A549 (cell line): ENCODE results near the gene CDC42SE2. TPM values are rescaled to one million over a fixed set of nuclear protein-coding genes. Genes with fewer than 3 reads are reported as not detected.

Experiments used
- ATAC-seq, 2 experiments: fragments of 200-7000 bp in 1 of 2; fragments of >200 bp in 1 of 2; cut with Nextera tagmentation in 1 of 2; cut with Tn5 transposase in 1 of 2; 3 replicates each; pipeline versions ENCODE4 v1.8.0 to v1.9.1; 2018 to 2020; ENCODE audit warnings: mild to moderate bottlenecking in 1 of 2, moderate library complexity in 1 of 2
- CTCF ChIA-PET: fragments of 300-600 bp; sonication (Branson Sonifier 250); formaldehyde crosslinking; extraction: SDS; loops from one replicate; lab custom pipeline; 2021; ENCODE audit warnings: antibody characterized with exemption, inconsistent platforms; lab: Yijun Ruan, JAX
- POLR2A ChIA-PET: fragments of 350-600 bp; formaldehyde crosslinking; extraction: SDS; loops from one replicate; lab custom pipeline; 2021; ENCODE audit warnings: antibody characterized with exemption, inconsistent platforms; lab: Yijun Ruan, JAX
- DNase-seq, 2 experiments: peaks; one replicate each; pipeline versions ENCODE4 v3.0.0 to v3.0.0-alpha.2; 2011 to 2016; ENCODE audit warnings: low read depth in 1 of 2, low spot score in 1 of 2
- FAIRE-seq: peaks from 2 replicates; lab custom pipeline; 2011; peaks lifted over from hg19 to GRCh38; lab: Jason Lieb, UNC
- H3K27ac ChIP-seq, 2 experiments: fragments of >200 bp; sonication (Bioruptor Twin); formaldehyde crosslinking; 3 replicates each; pipeline ENCODE4 v1.5.1; 2016 to 2017
- H3K4me1 ChIP-seq: fragments of >200 bp; sonication (Bioruptor Twin); formaldehyde crosslinking; 3 replicates; pipeline ENCODE4 v1.6.1; 2016
- H3K4me2 ChIP-seq: fragments of >200 bp; sonication (Bioruptor Twin); formaldehyde crosslinking; 3 replicates; pipeline ENCODE4 v1.6.1; 2016
- H3K4me3 ChIP-seq: fragments of >200 bp; sonication (Bioruptor Twin); formaldehyde crosslinking; 3 replicates; pipeline ENCODE4 v1.5.1; 2016
- H3K9me3 ChIP-seq: fragments of >200 bp; sonication (Bioruptor Twin); formaldehyde crosslinking; 3 replicates; pipeline ENCODE4 v1.6.1; 2016
- CBX8 ChIP-seq: fragments of 200-600 bp; sonication (generic); IDR thresholded peaks from 2 replicates; pipeline ENCODE4 v1.6.1; 2016
- CHD2 ChIP-seq: fragments of 150-350 bp; IDR thresholded peaks from 2 replicates; pipeline ENCODE4 v1.6.1; 2014; ENCODE audit warnings: low read length; ENCODE audit not compliant: partially characterized antibody
- EHF ChIP-seq: fragments of 250-450 bp; sonication (Bioruptor Pico); IDR thresholded peaks from 2 replicates; pipeline ENCODE4 v1.5.0; 2020; ENCODE audit warnings: mild to moderate bottlenecking
- FOSB ChIP-seq: fragments of 250-450 bp; sonication (Bioruptor Pico); IDR thresholded peaks from 2 replicates; pipeline ENCODE4 v1.5.0; 2020; ENCODE audit warnings: mild to moderate bottlenecking, moderate library complexity
- HDAC2 ChIP-seq: fragments of 200-600 bp; sonication (generic); IDR thresholded peaks from 2 replicates; pipeline ENCODE4 v1.6.1; 2016
- HEYL ChIP-seq: fragments of 250-450 bp; sonication (Bioruptor Pico); IDR thresholded peaks from 2 replicates; pipeline ENCODE4 v1.8.0; 2021; ENCODE audit warnings: mild to moderate bottlenecking, moderate library complexity
- HOXA7 ChIP-seq: fragments of 250-450 bp; sonication (Bioruptor Pico); IDR thresholded peaks from 2 replicates; pipeline ENCODE4 v1.5.0; 2020; ENCODE audit warnings: mild to moderate bottlenecking, moderate library complexity
- NPAS2 ChIP-seq: fragments of 250-450 bp; sonication (Bioruptor Pico); IDR thresholded peaks from 2 replicates; pipeline ENCODE4 v1.8.0; 2022; ENCODE audit warnings: mild to moderate bottlenecking, moderate library complexity, borderline replicate concordance
- PHF8 ChIP-seq: fragments of 200-600 bp; sonication (generic); IDR thresholded peaks from 2 replicates; pipeline ENCODE4 v1.6.1; 2016; ENCODE audit warnings: low read depth, mild to moderate bottlenecking, antibody characterized with exemption, moderate library complexity, borderline replicate concordance
- POLR2A ChIP-seq: IDR thresholded peaks from 2 replicates; pipeline ENCODE4 v1.6.1; 2012; ENCODE audit warnings: mild to moderate bottlenecking, low read length
- RNF2 ChIP-seq: fragments of 200-600 bp; sonication (generic); IDR thresholded peaks from 2 replicates; pipeline ENCODE4 v1.6.1; 2016; ENCODE audit warnings: low read depth, mild to moderate bottlenecking, antibody characterized with exemption, moderate library complexity, borderline replicate concordance
- ZC3H11A ChIP-seq: fragments of 450-650 bp; IDR thresholded peaks from 2 replicates; pipeline ENCODE4 v1.6.1; 2014; ENCODE audit warnings: antibody characterized with exemption, mild to moderate bottlenecking
- ZNF302 ChIP-seq: fragments of 250-450 bp; sonication (Bioruptor Pico); IDR thresholded peaks from 2 replicates; pipeline ENCODE4 v1.9.0; 2021; ENCODE audit warnings: inconsistent platforms, mild to moderate bottlenecking, moderate library complexity
- ZSCAN20 ChIP-seq: fragments of 250-450 bp; sonication (Bioruptor Pico); IDR thresholded peaks from 2 replicates; pipeline ENCODE4 v1.8.0; 2022; ENCODE audit warnings: mild to moderate bottlenecking, moderate library complexity
- WGBS: methylation state at CpG from one replicate; pipeline ENCODE4 v1.1.6; 2017; ENCODE audit errors: missing lambda C conversion rate; 5-methylcytosine and 5-hydroxymethylcytosine counted together
- polyA plus RNA-seq, 4 experiments: library from polyadenylated mRNA; depleted of rRNA in 3 of 4; stranded (reverse); fragments of >200 nt; fragmentation: RNase III in 1 of 4; extraction: RNeasy Plus Mini Kit Qiagen cat#74134 plus additional on column Dnase treatment in 1 of 4; gene quantifications; 2 replicates in 3 of 4; 3 replicates in 1 of 4; pipeline ENCODE4 v1.2.3, GENCODE V29; 2011 to 2017
- TF ChIP-seq, protein P1 (sequence below): fragments of >200 bp; sonication (Bioruptor Twin); formaldehyde crosslinking; IDR thresholded peaks from 3 replicates; pipeline ENCODE4 v1.5.1; 2016
- TF ChIP-seq, protein P2 (sequence below): fragments of 250-450 bp; sonication (Bioruptor Pico); IDR thresholded peaks from 2 replicates; pipeline ENCODE4 v1.5.0; 2020; ENCODE audit warnings: low read depth, mild to moderate bottlenecking, moderate library complexity
- TF ChIP-seq, protein P3 (sequence below): fragments of 200-600 bp; sonication (generic); IDR thresholded peaks from 2 replicates; pipeline ENCODE4 v1.6.1; 2016; ENCODE audit warnings: antibody characterized with exemption, mild to moderate bottlenecking, moderate library complexity
- TF ChIP-seq, protein P4 (sequence below): fragments of 150-350 bp; IDR thresholded peaks from 2 replicates; pipeline ENCODE4 v1.6.1; 2014; ENCODE audit warnings: low read depth, mild to moderate bottlenecking, low read length
- TF ChIP-seq, protein P5 (sequence below): IDR thresholded peaks from 2 replicates; pipeline ENCODE4 v1.6.1; 2012; ENCODE audit warnings: low read depth, borderline replicate concordance

Gene CDC42SE2
- polyA plus RNA-seq, 2 of the 4 experiments (the other 2 are of a cell fraction): 25.8 to 66.4 TPM

DNA sequence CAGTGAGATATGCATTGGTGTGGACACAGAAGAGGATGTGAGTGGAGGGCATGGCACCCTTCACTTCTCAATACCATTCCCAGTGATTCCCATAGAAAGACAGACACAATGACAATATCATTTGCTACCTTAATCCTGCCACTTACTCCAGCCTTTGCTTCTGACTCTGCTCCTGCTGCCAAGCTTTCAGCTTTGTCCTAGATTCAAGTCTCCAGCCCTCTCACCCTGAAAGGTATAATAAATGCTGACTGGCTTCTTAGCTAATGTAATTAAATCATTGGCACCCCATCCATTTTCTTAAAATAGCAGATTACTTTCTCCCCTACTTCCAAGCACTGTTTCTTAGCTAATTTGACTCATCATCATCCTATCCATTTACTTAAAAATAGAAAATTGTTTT lies 41.1 kb upstream of the CDC42SE2 start:
- ChIA-PET CTCF (interaction anchor here (1.8 to 2.0 kb wide), 2 partner anchors 10 to 36 kb away, joined by 4 to 6 read pairs; no protein-coding TSS in a partner anchor), POLR2A (no interaction called here)
- ATAC-seq (no peak), DNase-seq (no peak), FAIRE-seq (no peak)
- Histone ChIP-seq H3K9me3 (no peaks in the 10 kb centered on the region), H3K4me3 (no peak overlapping the region), H3K27ac (0 out of 6 replicates have a peak overlapping the region, but pooled peaks of 1 of the 2 experiments have one; percentile 49), H3K4me1 (peaks cover 20% of the 10 kb centered on the region), H3K4me2 (no peak overlapping the region; the same call in 2 of the 3 replicates)
- TF ChIP-seq ZNF302 (CRISPR knock-in tag): no peak
- no peak for TF ChIP-seq POLR2A
- TF ChIP-seq EHF (CRISPR knock-in tag): no peak
- TF ChIP-seq HDAC2: no peak
- TF ChIP-seq FOSB (CRISPR knock-in tag): no peak
- TF ChIP-seq ZC3H11A: no peak
- TF ChIP-seq RNF2: no peak
- no peak for TF ChIP-seq HEYL (CRISPR knock-in tag)

DNA sequence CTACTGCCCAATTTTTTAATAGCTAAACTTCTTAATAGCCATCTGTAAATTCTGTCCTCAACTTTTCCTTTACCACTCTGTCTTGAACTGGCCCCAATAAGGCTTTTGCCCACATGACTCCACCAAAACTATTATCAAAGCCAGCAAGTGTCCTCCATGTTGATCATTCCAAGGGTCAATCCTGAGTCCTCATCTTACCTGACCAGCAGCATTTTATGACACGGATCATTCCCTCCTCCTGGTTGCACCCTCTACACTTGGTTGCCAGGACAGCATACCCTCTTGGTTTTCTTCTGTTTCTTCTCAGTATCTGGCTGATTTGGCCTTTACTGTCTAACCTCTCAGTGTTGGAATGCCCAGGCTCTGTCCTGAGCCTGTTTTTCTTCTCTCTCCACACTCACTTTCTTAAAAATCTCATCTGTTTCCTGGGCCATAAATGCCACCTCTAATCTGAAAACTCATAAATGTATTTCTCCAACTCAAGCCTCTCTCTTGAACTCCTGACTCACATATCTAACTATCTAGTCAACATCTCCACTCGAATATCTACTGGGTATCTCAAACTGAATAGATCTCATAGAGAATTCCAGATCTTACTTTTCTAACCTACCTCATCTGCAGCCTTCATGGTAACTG lies 40.0 kb upstream of the CDC42SE2 start:
- ChIA-PET CTCF (no interaction called here), POLR2A (no interaction called here)
- WGBS: 31% methylated on average over 2 of the region's 2 CpGs
- no peak overlapping the region for H3K27ac ChIP-seq
- H3K4me1 ChIP-seq: peaks cover 20% of the 10 kb centered on the region
- H3K4me3 ChIP-seq: no peak overlapping the region
- TF ChIP-seq NPAS2: no peak
- no peak for TF ChIP-seq CHD2
- TF ChIP-seq, protein P1, sequence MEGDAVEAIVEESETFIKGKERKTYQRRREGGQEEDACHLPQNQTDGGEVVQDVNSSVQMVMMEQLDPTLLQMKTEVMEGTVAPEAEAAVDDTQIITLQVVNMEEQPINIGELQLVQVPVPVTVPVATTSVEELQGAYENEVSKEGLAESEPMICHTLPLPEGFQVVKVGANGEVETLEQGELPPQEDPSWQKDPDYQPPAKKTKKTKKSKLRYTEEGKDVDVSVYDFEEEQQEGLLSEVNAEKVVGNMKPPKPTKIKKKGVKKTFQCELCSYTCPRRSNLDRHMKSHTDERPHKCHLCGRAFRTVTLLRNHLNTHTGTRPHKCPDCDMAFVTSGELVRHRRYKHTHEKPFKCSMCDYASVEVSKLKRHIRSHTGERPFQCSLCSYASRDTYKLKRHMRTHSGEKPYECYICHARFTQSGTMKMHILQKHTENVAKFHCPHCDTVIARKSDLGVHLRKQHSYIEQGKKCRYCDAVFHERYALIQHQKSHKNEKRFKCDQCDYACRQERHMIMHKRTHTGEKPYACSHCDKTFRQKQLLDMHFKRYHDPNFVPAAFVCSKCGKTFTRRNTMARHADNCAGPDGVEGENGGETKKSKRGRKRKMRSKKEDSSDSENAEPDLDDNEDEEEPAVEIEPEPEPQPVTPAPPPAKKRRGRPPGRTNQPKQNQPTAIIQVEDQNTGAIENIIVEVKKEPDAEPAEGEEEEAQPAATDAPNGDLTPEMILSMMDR: no peak
- TF ChIP-seq, protein P2, sequence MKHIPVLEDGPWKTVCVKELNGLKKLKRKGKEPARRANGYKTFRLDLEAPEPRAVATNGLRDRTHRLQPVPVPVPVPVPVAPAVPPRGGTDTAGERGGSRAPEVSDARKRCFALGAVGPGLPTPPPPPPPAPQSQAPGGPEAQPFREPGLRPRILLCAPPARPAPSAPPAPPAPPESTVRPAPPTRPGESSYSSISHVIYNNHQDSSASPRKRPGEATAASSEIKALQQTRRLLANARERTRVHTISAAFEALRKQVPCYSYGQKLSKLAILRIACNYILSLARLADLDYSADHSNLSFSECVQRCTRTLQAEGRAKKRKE (CRISPR knock-in tag): no peak
- TF ChIP-seq, protein P3, sequence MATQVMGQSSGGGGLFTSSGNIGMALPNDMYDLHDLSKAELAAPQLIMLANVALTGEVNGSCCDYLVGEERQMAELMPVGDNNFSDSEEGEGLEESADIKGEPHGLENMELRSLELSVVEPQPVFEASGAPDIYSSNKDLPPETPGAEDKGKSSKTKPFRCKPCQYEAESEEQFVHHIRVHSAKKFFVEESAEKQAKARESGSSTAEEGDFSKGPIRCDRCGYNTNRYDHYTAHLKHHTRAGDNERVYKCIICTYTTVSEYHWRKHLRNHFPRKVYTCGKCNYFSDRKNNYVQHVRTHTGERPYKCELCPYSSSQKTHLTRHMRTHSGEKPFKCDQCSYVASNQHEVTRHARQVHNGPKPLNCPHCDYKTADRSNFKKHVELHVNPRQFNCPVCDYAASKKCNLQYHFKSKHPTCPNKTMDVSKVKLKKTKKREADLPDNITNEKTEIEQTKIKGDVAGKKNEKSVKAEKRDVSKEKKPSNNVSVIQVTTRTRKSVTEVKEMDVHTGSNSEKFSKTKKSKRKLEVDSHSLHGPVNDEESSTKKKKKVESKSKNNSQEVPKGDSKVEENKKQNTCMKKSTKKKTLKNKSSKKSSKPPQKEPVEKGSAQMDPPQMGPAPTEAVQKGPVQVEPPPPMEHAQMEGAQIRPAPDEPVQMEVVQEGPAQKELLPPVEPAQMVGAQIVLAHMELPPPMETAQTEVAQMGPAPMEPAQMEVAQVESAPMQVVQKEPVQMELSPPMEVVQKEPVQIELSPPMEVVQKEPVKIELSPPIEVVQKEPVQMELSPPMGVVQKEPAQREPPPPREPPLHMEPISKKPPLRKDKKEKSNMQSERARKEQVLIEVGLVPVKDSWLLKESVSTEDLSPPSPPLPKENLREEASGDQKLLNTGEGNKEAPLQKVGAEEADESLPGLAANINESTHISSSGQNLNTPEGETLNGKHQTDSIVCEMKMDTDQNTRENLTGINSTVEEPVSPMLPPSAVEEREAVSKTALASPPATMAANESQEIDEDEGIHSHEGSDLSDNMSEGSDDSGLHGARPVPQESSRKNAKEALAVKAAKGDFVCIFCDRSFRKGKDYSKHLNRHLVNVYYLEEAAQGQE: no peak
- no peak for TF ChIP-seq ZC3H11A
- TF ChIP-seq, protein P4, sequence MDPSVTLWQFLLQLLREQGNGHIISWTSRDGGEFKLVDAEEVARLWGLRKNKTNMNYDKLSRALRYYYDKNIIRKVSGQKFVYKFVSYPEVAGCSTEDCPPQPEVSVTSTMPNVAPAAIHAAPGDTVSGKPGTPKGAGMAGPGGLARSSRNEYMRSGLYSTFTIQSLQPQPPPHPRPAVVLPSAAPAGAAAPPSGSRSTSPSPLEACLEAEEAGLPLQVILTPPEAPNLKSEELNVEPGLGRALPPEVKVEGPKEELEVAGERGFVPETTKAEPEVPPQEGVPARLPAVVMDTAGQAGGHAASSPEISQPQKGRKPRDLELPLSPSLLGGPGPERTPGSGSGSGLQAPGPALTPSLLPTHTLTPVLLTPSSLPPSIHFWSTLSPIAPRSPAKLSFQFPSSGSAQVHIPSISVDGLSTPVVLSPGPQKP: no peak
- no peak for TF ChIP-seq PHF8
- TF ChIP-seq HOXA7 (CRISPR knock-in tag): no peak
- TF ChIP-seq, protein P5, sequence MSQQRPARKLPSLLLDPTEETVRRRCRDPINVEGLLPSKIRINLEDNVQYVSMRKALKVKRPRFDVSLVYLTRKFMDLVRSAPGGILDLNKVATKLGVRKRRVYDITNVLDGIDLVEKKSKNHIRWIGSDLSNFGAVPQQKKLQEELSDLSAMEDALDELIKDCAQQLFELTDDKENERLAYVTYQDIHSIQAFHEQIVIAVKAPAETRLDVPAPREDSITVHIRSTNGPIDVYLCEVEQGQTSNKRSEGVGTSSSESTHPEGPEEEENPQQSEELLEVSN: no peak
- no peak for TF ChIP-seq CBX8
- no peak for TF ChIP-seq ZSCAN20 (CRISPR knock-in tag)
- DNase-seq (no peak), ATAC-seq (no peak), FAIRE-seq (no peak)
- H3K4me2 ChIP-seq: no peak overlapping the region
- H3K9me3 ChIP-seq: no peaks in the 10 kb centered on the region
